ENCODE results near the gene PCDHA8. TPM values are rescaled to one million over a fixed set of nuclear protein-coding genes. Genes with fewer than 3 reads are reported as not detected.
A peak's percentile ranks its signal among the peaks of the same experiment; 100 is the strongest.

Gene PCDHA8
- total and polyA plus RNA-seq, 2 of the 8 experiments (the other 6 are each of a cell fraction or from before 2014, with no cell fraction given), result 0.14 to 0.52 TPM

GRCh38 chr5:140827704-140828361 is 13.2 kb upstream of the PCDHA8 start, which contains the start of gene PCDHA6:
Gene PCDHA6, plus strand, starts transcription at chr5:140827960. Its CDS starts 132 bp downstream, at chr5:140828092.
- no peaks in the 10 kb centered on the region; a peak in 1 of 4 replicates for H3K79me2 ChIP-seq (ENCODE audit: control insufficient read depth in 1 of 2, insufficient read depth in 2 of 2, low read length in 2 of 2)
- H4K8ac ChIP-seq (ENCODE audit: extremely low read depth, insufficient read depth, low read length), result peak within 1 kb of the TSS; percentile 4; the same call in 1 of the 2 replicates
- no peak within 1 kb of the TSS for H2BK20ac ChIP-seq (ENCODE audit: low read length)
- no peak within 1 kb of the TSS; the same call in 1 of the 2 replicates for H3K18ac ChIP-seq (ENCODE audit: extremely low read depth, low read length)
- no peak within 1 kb of the TSS for H4K91ac ChIP-seq (replicated peaks; ENCODE audit: insufficient read length, low read length)
- no peak within 1 kb of the TSS for H3K27ac ChIP-seq (ENCODE audit: low read depth, low read length)
- no peaks in the 10 kb centered on the region for H3K4me1 ChIP-seq (replicated peaks in 1 of 4; ENCODE audit: control insufficient read depth in 3 of 4, insufficient read depth in 4 of 4, low read length in 3 of 4)
- ChIA-PET CTCF (ENCODE audit: partially characterized antibody) (interaction anchor here (0.7 to 6.0 kb wide), 30 partner anchors 8 to 254 kb away, joined by 3 to 58 read pairs (median 4); partner anchors contain the start of genes PCDHA1, PCDHA10, PCDHA11 and PCDHA2), POLR2A (ENCODE audit: partially characterized antibody) (interaction anchor here (0.7 to 1.8 kb wide), 9 partner anchors 9 to 267 kb away, joined by 3 to 5 read pairs (median 4); partner anchors contain the start of genes PCDHA1, PCDHA12, PCDHA8 and PCDHB2)
- no peak within 1 kb of the TSS for H4K5ac ChIP-seq (ENCODE audit: insufficient read length, low read depth, low read length)
- no peak within 1 kb of the TSS for H2BK5ac ChIP-seq (ENCODE audit: low read depth, low read length)
- H2BK120ac ChIP-seq (replicated peaks; ENCODE audit: low read depth, low read length), result no peak within 1 kb of the TSS
- H3K23ac ChIP-seq (ENCODE audit: insufficient read length), result no peak within 1 kb of the TSS
- DNase-seq (ENCODE audit: low read depth in 1 of 2, low spot score in 2 of 2) (no peak), FAIRE-seq (no peak)
- peaks cover 0 to 12% of the 10 kb centered on the region in 2 experiments; a peak in 1 of 4 replicates for H3K9me3 ChIP-seq (ENCODE audit: insufficient read depth in 2 of 2, low read depth in 1 of 2, low read length in 1 of 2)
- no peak within 1 kb of the TSS for H2BK15ac ChIP-seq (ENCODE audit: low read length)
- no peak within 1 kb of the TSS for H3K56ac ChIP-seq (replicated peaks; ENCODE audit: insufficient read length, low read depth, low read length)
- no peak within 1 kb of the TSS for H2BK12ac ChIP-seq (ENCODE audit: low read depth, low read length)
- peaks cover 0 to 1% of the 10 kb centered on the region in 2 experiments for H4K20me1 ChIP-seq (replicated peaks in 1 of 2; ENCODE audit: control insufficient read depth in 1 of 2, insufficient read depth in 2 of 2, low read length in 2 of 2)
- no peak within 1 kb of the TSS for H2AK5ac ChIP-seq (ENCODE audit: low read depth, low read length)
- no peak within 1 kb of the TSS for H2AFZ ChIP-seq (ENCODE audit: low read length)
- peaks cover 0 to 3% (median 0%) of the 10 kb centered on the region in 4 experiments; a peak in 1 of 8 replicates for H3K36me3 ChIP-seq (ENCODE audit: control insufficient read depth in 2 of 4, insufficient read depth in 4 of 4, low read length in 3 of 4)
- H3K14ac ChIP-seq (ENCODE audit: insufficient read length), result no peak within 1 kb of the TSS
- H3K27me3 ChIP-seq (replicated peaks in 1 of 4; ENCODE audit: control insufficient read depth in 3 of 4, extremely low read depth in 1 of 4, insufficient read depth in 3 of 4, low read length in 3 of 4), result no peaks in the 10 kb centered on the region
- peak within 1 kb of the TSS in 1 of 4 experiments; percentile 62; a peak in 2 of 8 replicates for H3K4me3 ChIP-seq (ENCODE audit: extremely low read depth in 1 of 4, insufficient read depth in 2 of 4, low read depth in 3 of 4, low read length in 4 of 4)
- WGBS, 2 experiments (ENCODE audit: extremely low coverage in 1 of 2, insufficient coverage in 1 of 2, insufficient read length in 1 of 2, insufficient replicate concordance in 2 of 2, low coverage in 1 of 2, low lambda C conversion rate in 2 of 2, missing lambda C conversion rate in 1 of 2), result 94% methylated on average over 25 of the region's 27 CpGs; no CpG with 5 or more reads in 1 of the 2 experiments
- H3K79me1 ChIP-seq (ENCODE audit: low read depth, low read length), result no peaks in the 10 kb centered on the region
- H3K4ac ChIP-seq (replicated peaks; ENCODE audit: insufficient read length, low read depth, low read length), result no peak within 1 kb of the TSS
- peak within 1 kb of the TSS in 1 of 4 experiments; percentile 45; a peak in 1 of 7 replicates for H3K9ac ChIP-seq (replicated peaks in 1 of 4; ENCODE audit: extremely low read depth in 1 of 4, low read depth in 3 of 4, low read length in 3 of 4)
- H3K4me2 ChIP-seq (ENCODE audit: insufficient read depth in 1 of 2, low read depth in 2 of 2, low read length in 2 of 2), result no peak within 1 kb of the TSS; a peak in 1 of 4 replicates
- no peaks in the 10 kb centered on the region for H3K23me2 ChIP-seq (ENCODE audit: low read depth, low read length)
- TF ChIP-seq BRCA1 (IDR thresholded peaks at IDR 0.05; ENCODE audit: low read depth, low read length) (no peak), JUND (IDR thresholded peaks at IDR 0.05; ENCODE audit: low read length) (no peak), CEBPB (IDR thresholded peaks at IDR 0.05; ENCODE audit: low read depth, low read length) (no peak), CBX5 (IDR thresholded peaks at IDR 0.05; ENCODE audit: low read depth, low read length) (no peak), YY1 (IDR thresholded peaks at IDR 0.05; ENCODE audit: low read depth, low read length) (no peak), JUN (IDR thresholded peaks at IDR 0.05; ENCODE audit: low read depth, low read length) (no peak), CTCF (IDR thresholded peaks at IDR 0.05; ENCODE audit: control extremely low read depth in 1 of 3, insufficient read depth in 1 of 3, low read depth in 1 of 3, low read length in 3 of 3) (no peak), SIRT6 (IDR thresholded peaks at IDR 0.05; ENCODE audit: low read length) (no peak), CBX8 (IDR thresholded peaks at IDR 0.05; ENCODE audit: borderline replicate concordance, low read depth, low read length) (no peak), EZH2 (IDR thresholded peaks at IDR 0.05; ENCODE audit: low read depth, low read length, severe bottlenecking) (no peak)
